Measurements from ENCODE around the gene FAF2. TPM values are rescaled to one million over a fixed set of nuclear protein-coding genes. Genes with fewer than 3 reads are reported as not detected.

Gene FAF2
- total RNA-seq, 1 experiment from 2014 or later: 32.9 TPM

DNA sequence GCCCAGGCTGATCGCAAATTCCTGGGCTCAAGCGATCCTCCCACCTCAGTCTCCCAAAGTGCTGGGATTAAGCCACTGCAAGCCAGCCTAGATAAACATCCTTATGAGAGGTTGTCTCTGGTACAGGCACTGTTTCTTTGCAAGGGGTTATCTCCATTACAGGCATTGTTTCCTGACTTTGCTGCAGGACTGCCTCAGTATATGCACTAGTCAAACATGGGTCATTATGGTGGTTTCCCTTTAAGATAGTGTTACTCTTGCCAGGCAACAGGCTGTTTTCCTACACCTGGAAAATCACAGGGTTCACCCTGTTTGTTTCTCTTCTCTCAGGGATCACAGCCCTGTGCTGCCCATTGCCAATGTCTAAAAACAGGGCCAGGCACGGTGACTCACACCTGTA is 24.0 kb upstream of the FAF2 start:
- ATAC-seq (no peak), DNase-seq (ENCODE audit: low spot score) (no peak)
- Mint-ChIP-seq H3K4me1 (no peaks in the 10 kb centered on the region), H3K9me3 (peaks cover 62% of the 10 kb centered on the region), H3K36me3 (peaks cover 28% of the 10 kb centered on the region), H3K4me3 (no peak overlapping the region), H3K27me3 (ENCODE audit: low read depth) (peaks cover 43% of the 10 kb centered on the region), H3K27ac (no peak overlapping the region)
- POLR2A ChIA-PET: no interaction called here
- CTCF ChIA-PET: interaction anchor here (0.6 to 1.5 kb wide), 2 partner anchors 19 to 24 kb away, joined by 4 to 7 read pairs; partner anchors contain the start of gene FAF2
- TF ChIP-seq JAZF1 (CRISPR knock-in tag; IDR thresholded peaks at IDR 0.05): no peak
- TF ChIP-seq, protein P1, sequence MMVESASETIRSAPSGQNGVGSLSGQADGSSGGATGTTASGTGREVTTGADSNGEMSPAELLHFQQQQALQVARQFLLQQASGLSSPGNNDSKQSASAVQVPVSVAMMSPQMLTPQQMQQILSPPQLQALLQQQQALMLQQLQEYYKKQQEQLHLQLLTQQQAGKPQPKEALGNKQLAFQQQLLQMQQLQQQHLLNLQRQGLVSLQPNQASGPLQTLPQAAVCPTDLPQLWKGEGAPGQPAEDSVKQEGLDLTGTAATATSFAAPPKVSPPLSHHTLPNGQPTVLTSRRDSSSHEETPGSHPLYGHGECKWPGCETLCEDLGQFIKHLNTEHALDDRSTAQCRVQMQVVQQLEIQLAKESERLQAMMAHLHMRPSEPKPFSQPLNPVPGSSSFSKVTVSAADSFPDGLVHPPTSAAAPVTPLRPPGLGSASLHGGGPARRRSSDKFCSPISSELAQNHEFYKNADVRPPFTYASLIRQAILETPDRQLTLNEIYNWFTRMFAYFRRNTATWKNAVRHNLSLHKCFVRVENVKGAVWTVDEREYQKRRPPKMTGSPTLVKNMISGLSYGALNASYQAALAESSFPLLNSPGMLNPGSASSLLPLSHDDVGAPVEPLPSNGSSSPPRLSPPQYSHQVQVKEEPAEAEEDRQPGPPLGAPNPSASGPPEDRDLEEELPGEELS (CRISPR knock-in tag; IDR thresholded peaks at IDR 0.05): no peak
- TF ChIP-seq HMGA2 (CRISPR knock-in tag; IDR thresholded peaks at IDR 0.05): no peak
- no peak for TF ChIP-seq PRRX2 (CRISPR knock-in tag; IDR thresholded peaks at IDR 0.05)
- no peak for TF ChIP-seq TEAD1 (CRISPR knock-in tag; IDR thresholded peaks at IDR 0.05)
- TF ChIP-seq ESRRA (CRISPR knock-in tag; IDR thresholded peaks at IDR 0.05; ENCODE audit: borderline replicate concordance): no peak
- TF ChIP-seq RORB (CRISPR knock-in tag; IDR thresholded peaks at IDR 0.05): no peak
- TF ChIP-seq, protein P2, sequence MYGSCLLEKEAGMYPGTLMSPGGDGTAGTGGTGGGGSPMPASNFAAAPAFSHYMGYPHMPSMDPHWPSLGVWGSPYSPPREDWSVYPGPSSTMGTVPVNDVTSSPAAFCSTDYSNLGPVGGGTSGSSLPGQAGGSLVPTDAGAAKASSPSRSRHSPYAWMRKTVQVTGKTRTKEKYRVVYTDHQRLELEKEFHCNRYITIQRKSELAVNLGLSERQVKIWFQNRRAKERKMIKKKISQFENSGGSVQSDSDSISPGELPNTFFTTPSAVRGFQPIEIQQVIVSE (CRISPR knock-in tag; IDR thresholded peaks at IDR 0.05; ENCODE audit: borderline replicate concordance): no peak
- TF ChIP-seq GTF2I (CRISPR knock-in tag; conservative IDR thresholded peaks at IDR 0.05): no peak
- TF ChIP-seq, protein P3, sequence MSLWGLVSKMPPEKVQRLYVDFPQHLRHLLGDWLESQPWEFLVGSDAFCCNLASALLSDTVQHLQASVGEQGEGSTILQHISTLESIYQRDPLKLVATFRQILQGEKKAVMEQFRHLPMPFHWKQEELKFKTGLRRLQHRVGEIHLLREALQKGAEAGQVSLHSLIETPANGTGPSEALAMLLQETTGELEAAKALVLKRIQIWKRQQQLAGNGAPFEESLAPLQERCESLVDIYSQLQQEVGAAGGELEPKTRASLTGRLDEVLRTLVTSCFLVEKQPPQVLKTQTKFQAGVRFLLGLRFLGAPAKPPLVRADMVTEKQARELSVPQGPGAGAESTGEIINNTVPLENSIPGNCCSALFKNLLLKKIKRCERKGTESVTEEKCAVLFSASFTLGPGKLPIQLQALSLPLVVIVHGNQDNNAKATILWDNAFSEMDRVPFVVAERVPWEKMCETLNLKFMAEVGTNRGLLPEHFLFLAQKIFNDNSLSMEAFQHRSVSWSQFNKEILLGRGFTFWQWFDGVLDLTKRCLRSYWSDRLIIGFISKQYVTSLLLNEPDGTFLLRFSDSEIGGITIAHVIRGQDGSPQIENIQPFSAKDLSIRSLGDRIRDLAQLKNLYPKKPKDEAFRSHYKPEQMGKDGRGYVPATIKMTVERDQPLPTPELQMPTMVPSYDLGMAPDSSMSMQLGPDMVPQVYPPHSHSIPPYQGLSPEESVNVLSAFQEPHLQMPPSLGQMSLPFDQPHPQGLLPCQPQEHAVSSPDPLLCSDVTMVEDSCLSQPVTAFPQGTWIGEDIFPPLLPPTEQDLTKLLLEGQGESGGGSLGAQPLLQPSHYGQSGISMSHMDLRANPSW (CRISPR knock-in tag; conservative IDR thresholded peaks at IDR 0.05; ENCODE audit: low read depth): no peak
- TF ChIP-seq, protein P4, sequence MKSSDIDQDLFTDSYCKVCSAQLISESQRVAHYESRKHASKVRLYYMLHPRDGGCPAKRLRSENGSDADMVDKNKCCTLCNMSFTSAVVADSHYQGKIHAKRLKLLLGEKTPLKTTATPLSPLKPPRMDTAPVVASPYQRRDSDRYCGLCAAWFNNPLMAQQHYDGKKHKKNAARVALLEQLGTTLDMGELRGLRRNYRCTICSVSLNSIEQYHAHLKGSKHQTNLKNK (CRISPR knock-in tag; IDR thresholded peaks at IDR 0.05): no peak
- TF ChIP-seq, protein P5, sequence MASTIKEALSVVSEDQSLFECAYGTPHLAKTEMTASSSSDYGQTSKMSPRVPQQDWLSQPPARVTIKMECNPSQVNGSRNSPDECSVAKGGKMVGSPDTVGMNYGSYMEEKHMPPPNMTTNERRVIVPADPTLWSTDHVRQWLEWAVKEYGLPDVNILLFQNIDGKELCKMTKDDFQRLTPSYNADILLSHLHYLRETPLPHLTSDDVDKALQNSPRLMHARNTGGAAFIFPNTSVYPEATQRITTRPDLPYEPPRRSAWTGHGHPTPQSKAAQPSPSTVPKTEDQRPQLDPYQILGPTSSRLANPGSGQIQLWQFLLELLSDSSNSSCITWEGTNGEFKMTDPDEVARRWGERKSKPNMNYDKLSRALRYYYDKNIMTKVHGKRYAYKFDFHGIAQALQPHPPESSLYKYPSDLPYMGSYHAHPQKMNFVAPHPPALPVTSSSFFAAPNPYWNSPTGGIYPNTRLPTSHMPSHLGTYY (CRISPR knock-in tag; IDR thresholded peaks at IDR 0.05): no peak
- TF ChIP-seq, protein P6, sequence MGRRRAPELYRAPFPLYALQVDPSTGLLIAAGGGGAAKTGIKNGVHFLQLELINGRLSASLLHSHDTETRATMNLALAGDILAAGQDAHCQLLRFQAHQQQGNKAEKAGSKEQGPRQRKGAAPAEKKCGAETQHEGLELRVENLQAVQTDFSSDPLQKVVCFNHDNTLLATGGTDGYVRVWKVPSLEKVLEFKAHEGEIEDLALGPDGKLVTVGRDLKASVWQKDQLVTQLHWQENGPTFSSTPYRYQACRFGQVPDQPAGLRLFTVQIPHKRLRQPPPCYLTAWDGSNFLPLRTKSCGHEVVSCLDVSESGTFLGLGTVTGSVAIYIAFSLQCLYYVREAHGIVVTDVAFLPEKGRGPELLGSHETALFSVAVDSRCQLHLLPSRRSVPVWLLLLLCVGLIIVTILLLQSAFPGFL (CRISPR knock-in tag; IDR thresholded peaks at IDR 0.05; ENCODE audit: borderline replicate concordance): no peak
- no peak for TF ChIP-seq NR2C2 (CRISPR knock-in tag; IDR thresholded peaks at IDR 0.05)
- TF ChIP-seq, protein P7, sequence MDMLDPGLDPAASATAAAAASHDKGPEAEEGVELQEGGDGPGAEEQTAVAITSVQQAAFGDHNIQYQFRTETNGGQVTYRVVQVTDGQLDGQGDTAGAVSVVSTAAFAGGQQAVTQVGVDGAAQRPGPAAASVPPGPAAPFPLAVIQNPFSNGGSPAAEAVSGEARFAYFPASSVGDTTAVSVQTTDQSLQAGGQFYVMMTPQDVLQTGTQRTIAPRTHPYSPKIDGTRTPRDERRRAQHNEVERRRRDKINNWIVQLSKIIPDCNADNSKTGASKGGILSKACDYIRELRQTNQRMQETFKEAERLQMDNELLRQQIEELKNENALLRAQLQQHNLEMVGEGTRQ (CRISPR knock-in tag; IDR thresholded peaks at IDR 0.05): no peak
- TF ChIP-seq, protein P8, sequence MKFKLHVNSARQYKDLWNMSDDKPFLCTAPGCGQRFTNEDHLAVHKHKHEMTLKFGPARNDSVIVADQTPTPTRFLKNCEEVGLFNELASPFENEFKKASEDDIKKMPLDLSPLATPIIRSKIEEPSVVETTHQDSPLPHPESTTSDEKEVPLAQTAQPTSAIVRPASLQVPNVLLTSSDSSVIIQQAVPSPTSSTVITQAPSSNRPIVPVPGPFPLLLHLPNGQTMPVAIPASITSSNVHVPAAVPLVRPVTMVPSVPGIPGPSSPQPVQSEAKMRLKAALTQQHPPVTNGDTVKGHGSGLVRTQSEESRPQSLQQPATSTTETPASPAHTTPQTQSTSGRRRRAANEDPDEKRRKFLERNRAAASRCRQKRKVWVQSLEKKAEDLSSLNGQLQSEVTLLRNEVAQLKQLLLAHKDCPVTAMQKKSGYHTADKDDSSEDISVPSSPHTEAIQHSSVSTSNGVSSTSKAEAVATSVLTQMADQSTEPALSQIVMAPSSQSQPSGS (CRISPR knock-in tag; IDR thresholded peaks at IDR 0.05; ENCODE audit: borderline replicate concordance, low read depth): no peak
- TF ChIP-seq TP53 (CRISPR knock-in tag; IDR thresholded peaks at IDR 0.05): no peak
- TF ChIP-seq ZBTB43 (CRISPR knock-in tag; IDR thresholded peaks at IDR 0.05): no peak
